ENCODE data around the gene EREG. TPM values are rescaled to one million over a fixed set of nuclear protein-coding genes. Genes with fewer than 3 reads are reported as not detected.

Gene EREG
- total and polyA plus RNA-seq, 2 donors (not counting 1 experiment from before 2014, with no cell fraction given): 0.33 TPM; not detected in 1

DNA sequence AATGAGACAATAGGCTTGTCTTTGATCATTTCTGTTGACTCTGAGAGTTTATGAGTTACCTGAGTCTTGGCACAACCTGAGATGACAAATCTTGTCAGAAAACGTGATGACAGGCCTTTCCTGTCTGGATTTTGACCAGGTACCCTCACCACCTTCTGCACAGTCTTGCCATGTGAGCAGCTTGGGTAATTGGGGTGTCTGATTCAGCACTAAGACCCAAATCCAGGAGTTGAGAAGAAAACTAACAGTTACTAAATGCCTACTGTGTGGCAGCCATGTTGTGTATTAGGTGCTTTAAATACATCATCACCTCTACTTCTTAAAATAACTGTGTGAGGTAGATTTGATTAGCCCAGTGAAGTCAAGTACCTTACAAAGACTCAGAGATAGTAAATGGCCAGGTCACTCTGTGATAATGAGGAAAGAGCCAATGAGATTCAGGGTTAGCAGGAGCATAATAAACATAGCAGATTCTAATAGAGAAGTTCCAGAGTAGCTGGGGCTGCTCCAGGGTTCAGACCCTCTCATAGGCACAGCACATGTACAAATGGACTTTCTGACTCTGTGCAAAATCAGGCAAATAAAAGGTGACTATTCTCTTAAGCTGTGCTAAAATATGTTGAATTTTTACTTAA, 2.8 kb downstream of the EREG start:
- ChIA-PET POLR2A (no interaction called here), CTCF (no interaction called here)
- no peak for TF ChIP-seq CTCF (IDR thresholded peaks at IDR 0.05)
- TF ChIP-seq EZH2 (IDR thresholded peaks at IDR 0.05; ENCODE audit: borderline replicate concordance, insufficient read depth, low read depth, low read length, poor library complexity, severe bottlenecking): no peak
- H3K9ac ChIP-seq (ENCODE audit: low read length): no peak overlapping the region
- H3K4me1 Mint-ChIP-seq: peaks cover 16% of the 10 kb centered on the region
- peaks cover 11 to 17% of the 10 kb centered on the region in 2 donors for H3K4me1 ChIP-seq (ENCODE audit: control insufficient read depth in 2 of 2, insufficient read depth in 2 of 2, low read length in 2 of 2)
- DNase-seq (no peak), ATAC-seq (ENCODE audit: low read depth) (no peak)
- H4K20me1 ChIP-seq (ENCODE audit: control insufficient read depth, insufficient read depth, low read length, poor library complexity, severe bottlenecking): no peaks in the 10 kb centered on the region
- H3K27me3 Mint-ChIP-seq: peaks cover 45% of the 10 kb centered on the region
- H3K4me2 ChIP-seq (replicated peaks; ENCODE audit: low read depth, low read length, poor library complexity, severe bottlenecking): no peak overlapping the region
- no peak overlapping the region for H3K27ac ChIP-seq (ENCODE audit: low read length in 2 of 2)
- H3K27ac Mint-ChIP-seq: no peak overlapping the region
- no peaks in the 10 kb centered on the region for H3K36me3 ChIP-seq (replicated peaks in 1 of 2; ENCODE audit: control extremely low read depth in 1 of 2, control insufficient read depth in 1 of 2, extremely low read depth in 1 of 2, insufficient read depth in 2 of 2, low read length in 1 of 2)
- 0% methylated on average over 1 of the region's 1 CpG for WGBS (ENCODE audit: insufficient coverage)
- intact Hi-C loops (cut with micrococcal nuclease): no loop called here
- no peaks in the 10 kb centered on the region for H3K79me2 ChIP-seq (ENCODE audit: control insufficient read depth, insufficient read depth, low read length)
- H3K9me3 ChIP-seq (ENCODE audit: control extremely low read depth in 1 of 3, control insufficient read depth in 2 of 3, insufficient read depth in 1 of 3, low read length in 2 of 3): no peaks in the 10 kb centered on the region
- peaks cover 0 to 26% (median 18%) of the 10 kb centered on the region in 4 experiments for H3K27me3 ChIP-seq (replicated peaks in 1 of 4; ENCODE audit: control extremely low read depth in 1 of 4, control insufficient read depth in 3 of 4, insufficient read depth in 4 of 4, low read length in 3 of 4)
- no peak overlapping the region for H2AFZ ChIP-seq (ENCODE audit: insufficient read depth, low read depth, low read length, poor library complexity, severe bottlenecking)
- H3K9me3 Mint-ChIP-seq (ENCODE audit: insufficient read depth): no peaks in the 10 kb centered on the region
- no peak overlapping the region for H3K4me3 ChIP-seq (ENCODE audit: control extremely low read depth in 1 of 5, extremely low read depth in 1 of 5, insufficient read depth in 1 of 5, low read depth in 2 of 5, low read length in 4 of 5)
- H3K4me3 Mint-ChIP-seq: no peak overlapping the region

- Mint-ChIP-seq H3K27me3 (peaks cover 40% of the 10 kb centered on the region), H3K27ac (no peak overlapping the region), H3K4me3 (no peak overlapping the region), H3K9me3 (ENCODE audit: insufficient read depth) (no peaks in the 10 kb centered on the region), H3K4me1 (peaks cover 16% of the 10 kb centered on the region)
- H4K20me1 ChIP-seq (ENCODE audit: control insufficient read depth, insufficient read depth, low read length, poor library complexity, severe bottlenecking): no peaks in the 10 kb centered on the region
- intact Hi-C loops (cut with micrococcal nuclease): no loop called here
- ATAC-seq (ENCODE audit: low read depth) (no peak), DNase-seq (no peak)
- no peak overlapping the region for H3K9ac ChIP-seq (ENCODE audit: low read length)
- ChIA-PET CTCF (interaction anchor here (1.0 kb wide), 1 partner anchor 77 kb away, joined by 4 read pairs; the partner anchor contains the start of gene AREG), POLR2A (no interaction called here)
- H2AFZ ChIP-seq (ENCODE audit: insufficient read depth, low read depth, low read length, poor library complexity, severe bottlenecking): no peak overlapping the region
- 80% methylated on average over 1 of the region's 4 CpGs for WGBS (ENCODE audit: insufficient coverage)
- no peak overlapping the region for H3K4me3 ChIP-seq (ENCODE audit: control extremely low read depth in 1 of 5, extremely low read depth in 1 of 5, insufficient read depth in 1 of 5, low read depth in 2 of 5, low read length in 4 of 5)
- H3K4me2 ChIP-seq (replicated peaks; ENCODE audit: low read depth, low read length, poor library complexity, severe bottlenecking): no peak overlapping the region
- H3K27ac ChIP-seq (ENCODE audit: low read length in 2 of 2): no peak overlapping the region
- peaks cover 11 to 17% of the 10 kb centered on the region in 2 donors for H3K4me1 ChIP-seq (ENCODE audit: control insufficient read depth in 2 of 2, insufficient read depth in 2 of 2, low read length in 2 of 2)
- peaks cover 0 to 26% (median 16%) of the 10 kb centered on the region in 4 experiments for H3K27me3 ChIP-seq (replicated peaks in 1 of 4; ENCODE audit: control extremely low read depth in 1 of 4, control insufficient read depth in 3 of 4, insufficient read depth in 4 of 4, low read length in 3 of 4)
- no peaks in the 10 kb centered on the region for H3K79me2 ChIP-seq (ENCODE audit: control insufficient read depth, insufficient read depth, low read length)
- H3K36me3 ChIP-seq (replicated peaks in 1 of 2; ENCODE audit: control extremely low read depth in 1 of 2, control insufficient read depth in 1 of 2, extremely low read depth in 1 of 2, insufficient read depth in 2 of 2, low read length in 1 of 2): no peaks in the 10 kb centered on the region
- no peaks in the 10 kb centered on the region for H3K9me3 ChIP-seq (ENCODE audit: control extremely low read depth in 1 of 3, control insufficient read depth in 2 of 3, insufficient read depth in 1 of 3, low read length in 2 of 3)
- no peak for TF ChIP-seq EZH2 (IDR thresholded peaks at IDR 0.05; ENCODE audit: borderline replicate concordance, insufficient read depth, low read depth, low read length, poor library complexity, severe bottlenecking)
- no peak for TF ChIP-seq CTCF (IDR thresholded peaks at IDR 0.05)
These were observed 3.7 kb downstream of the EREG start for GRCh38 chr4:74368596-74368995.
